ENCODE measurements around the gene MED13.
"Not testable (repeated sequence)": the region's sequence is repeated elsewhere in the genome, so short reads cannot be mapped to it uniquely, and the experiment has no call there.

MED13 gene

GRCh38 chr17:61908292-61909037 is 156.6 kb downstream of the MED13 start:
- no peak for DNase-seq (ENCODE audit: low read depth)

GRCh38 chr17:61907361-61907760 is 157.7 kb downstream of the MED13 start:
- DNase-seq (ENCODE audit: low read depth) = no peak

GRCh38 chr17:61904094-61904710 is 160.9 kb downstream of the MED13 start:
- no peak for DNase-seq (ENCODE audit: low read depth)

GRCh38 chr17:61903251-61903650 is 161.8 kb downstream of the MED13 start:
- no peak for DNase-seq (ENCODE audit: low read depth)

GRCh38 chr17:61897548-61898180 is 167.4 kb downstream of the MED13 start:
- no peak for DNase-seq (ENCODE audit: low read depth)

- no peak for DNase-seq (ENCODE audit: low read depth)
Measured at GRCh38 chr17:61895391-61895790, 169.7 kb downstream of the MED13 start.

- not testable (repeated sequence) for DNase-seq (ENCODE audit: low read depth)
Measured at GRCh38 chr17:61894310-61894709, 170.8 kb downstream of the MED13 start.

All from T-helper 22 cell (primary cell).